ENCODE measurements around the gene CCL3.

The CCL3 gene

DNA sequence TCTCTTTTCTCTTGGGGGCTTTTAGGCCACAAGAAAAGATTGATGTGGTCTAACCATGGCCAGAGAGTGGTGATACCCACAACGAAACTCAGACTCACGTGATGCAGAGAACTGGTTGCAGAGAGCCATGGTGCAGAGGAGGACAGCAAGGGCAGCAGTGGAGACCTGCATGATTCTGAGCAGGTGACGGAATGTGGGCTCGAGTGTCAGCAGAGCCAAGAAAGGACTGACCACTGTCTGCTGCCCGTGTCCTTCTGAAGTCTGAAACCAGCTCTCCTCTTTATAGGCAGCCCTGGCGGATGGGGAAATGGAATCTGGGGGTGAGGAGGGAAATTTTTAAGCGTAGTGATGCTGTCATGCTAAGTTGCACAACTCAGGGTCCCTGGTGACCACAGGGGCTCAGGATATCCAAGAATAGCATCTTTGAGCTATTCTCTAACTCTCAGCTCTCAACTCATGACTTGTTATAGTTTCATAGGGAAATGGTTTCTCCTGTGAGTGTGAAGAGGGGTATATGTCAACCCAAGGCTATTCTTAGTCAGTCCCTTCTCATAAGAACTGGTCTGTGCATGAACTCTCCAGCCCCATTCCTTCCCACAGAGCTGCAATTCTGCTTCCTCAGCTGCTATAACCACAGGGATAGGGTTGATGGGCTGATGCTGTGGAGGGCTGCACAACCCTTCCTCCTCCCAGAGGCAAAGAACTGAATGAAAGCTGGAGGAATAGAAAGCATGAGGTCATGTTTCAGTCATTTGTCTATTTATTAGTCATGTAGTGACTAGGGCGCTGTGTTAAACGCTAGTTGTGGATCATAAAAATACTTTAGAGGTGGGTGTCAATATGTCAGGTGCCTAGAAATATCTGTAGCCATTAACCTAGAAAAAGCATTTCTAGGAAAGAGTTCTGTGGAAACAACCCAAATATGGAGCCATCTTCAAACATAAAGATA is at the start of gene CCL3:
CCL3 (minus strand) TSS at position 256 of the 949 bp plus-strand sequence; CDS start at position 171, 85 bp downstream.
- TF ChIP-seq ZFP3 (CRISPR knock-in tag; IDR thresholded peaks at IDR 0.05) = no peak
- TF ChIP-seq ZNF8 (CRISPR knock-in tag; IDR thresholded peaks at IDR 0.05) = no peak
- no peak for TF ChIP-seq POU6F1 (CRISPR knock-in tag; IDR thresholded peaks at IDR 0.05; ENCODE audit: borderline replicate concordance, low read depth)
- TF ChIP-seq GLIS3 (CRISPR knock-in tag; IDR thresholded peaks at IDR 0.05) = no peak
- TF ChIP-seq TOX (CRISPR knock-in tag; IDR thresholded peaks at IDR 0.05; ENCODE audit: borderline replicate concordance) = no peak
- no peak for TF ChIP-seq ZFP30 (CRISPR knock-in tag; IDR thresholded peaks at IDR 0.05)
- TF ChIP-seq CREB5 (CRISPR knock-in tag; IDR thresholded peaks at IDR 0.05; ENCODE audit: low read depth) = no peak
- TF ChIP-seq ESRRG (CRISPR knock-in tag; IDR thresholded peaks at IDR 0.05) = no peak
- TF ChIP-seq SNAI2 (CRISPR knock-in tag; IDR thresholded peaks at IDR 0.05) = no peak
- TF ChIP-seq, protein P1, sequence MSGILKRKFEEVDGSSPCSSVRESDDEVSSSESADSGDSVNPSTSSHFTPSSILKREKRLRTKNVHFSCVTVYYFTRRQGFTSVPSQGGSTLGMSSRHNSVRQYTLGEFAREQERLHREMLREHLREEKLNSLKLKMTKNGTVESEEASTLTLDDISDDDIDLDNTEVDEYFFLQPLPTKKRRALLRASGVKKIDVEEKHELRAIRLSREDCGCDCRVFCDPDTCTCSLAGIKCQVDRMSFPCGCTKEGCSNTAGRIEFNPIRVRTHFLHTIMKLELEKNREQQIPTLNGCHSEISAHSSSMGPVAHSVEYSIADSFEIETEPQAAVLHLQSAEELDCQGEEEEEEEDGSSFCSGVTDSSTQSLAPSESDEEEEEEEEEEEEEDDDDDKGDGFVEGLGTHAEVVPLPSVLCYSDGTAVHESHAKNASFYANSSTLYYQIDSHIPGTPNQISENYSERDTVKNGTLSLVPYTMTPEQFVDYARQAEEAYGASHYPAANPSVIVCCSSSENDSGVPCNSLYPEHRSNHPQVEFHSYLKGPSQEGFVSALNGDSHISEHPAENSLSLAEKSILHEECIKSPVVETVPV (CRISPR knock-in tag; IDR thresholded peaks at IDR 0.05) = no peak
- TF ChIP-seq OSR1 (CRISPR knock-in tag; IDR thresholded peaks at IDR 0.05) = no peak
- no peak for TF ChIP-seq RARB (CRISPR knock-in tag; IDR thresholded peaks at IDR 0.05)
- no peak for TF ChIP-seq TSHZ2 (CRISPR knock-in tag; IDR thresholded peaks at IDR 0.05)
- no peak for TF ChIP-seq PPARA (CRISPR knock-in tag; IDR thresholded peaks at IDR 0.05; ENCODE audit: borderline replicate concordance)
- TF ChIP-seq TCF4 (CRISPR knock-in tag; IDR thresholded peaks at IDR 0.05; ENCODE audit: borderline replicate concordance) = no peak
- TF ChIP-seq ZC3H10 (CRISPR knock-in tag; IDR thresholded peaks at IDR 0.05) = no peak
- TF ChIP-seq BACH2 (CRISPR knock-in tag; IDR thresholded peaks at IDR 0.05; ENCODE audit: borderline replicate concordance) = no peak
- TF ChIP-seq, protein P2, sequence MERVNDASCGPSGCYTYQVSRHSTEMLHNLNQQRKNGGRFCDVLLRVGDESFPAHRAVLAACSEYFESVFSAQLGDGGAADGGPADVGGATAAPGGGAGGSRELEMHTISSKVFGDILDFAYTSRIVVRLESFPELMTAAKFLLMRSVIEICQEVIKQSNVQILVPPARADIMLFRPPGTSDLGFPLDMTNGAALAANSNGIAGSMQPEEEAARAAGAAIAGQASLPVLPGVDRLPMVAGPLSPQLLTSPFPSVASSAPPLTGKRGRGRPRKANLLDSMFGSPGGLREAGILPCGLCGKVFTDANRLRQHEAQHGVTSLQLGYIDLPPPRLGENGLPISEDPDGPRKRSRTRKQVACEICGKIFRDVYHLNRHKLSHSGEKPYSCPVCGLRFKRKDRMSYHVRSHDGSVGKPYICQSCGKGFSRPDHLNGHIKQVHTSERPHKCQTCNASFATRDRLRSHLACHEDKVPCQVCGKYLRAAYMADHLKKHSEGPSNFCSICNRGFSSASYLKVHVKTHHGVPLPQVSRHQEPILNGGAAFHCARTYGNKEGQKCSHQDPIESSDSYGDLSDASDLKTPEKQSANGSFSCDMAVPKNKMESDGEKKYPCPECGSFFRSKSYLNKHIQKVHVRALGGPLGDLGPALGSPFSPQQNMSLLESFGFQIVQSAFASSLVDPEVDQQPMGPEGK (CRISPR knock-in tag; IDR thresholded peaks at IDR 0.05; ENCODE audit: borderline replicate concordance) = no peak
- TF ChIP-seq ARNTL (CRISPR knock-in tag; IDR thresholded peaks at IDR 0.05; ENCODE audit: borderline replicate concordance, low read depth) = no peak
- no peak for TF ChIP-seq ZNF70 (CRISPR knock-in tag; IDR thresholded peaks at IDR 0.05)
- no peak for ATAC-seq

DNA sequence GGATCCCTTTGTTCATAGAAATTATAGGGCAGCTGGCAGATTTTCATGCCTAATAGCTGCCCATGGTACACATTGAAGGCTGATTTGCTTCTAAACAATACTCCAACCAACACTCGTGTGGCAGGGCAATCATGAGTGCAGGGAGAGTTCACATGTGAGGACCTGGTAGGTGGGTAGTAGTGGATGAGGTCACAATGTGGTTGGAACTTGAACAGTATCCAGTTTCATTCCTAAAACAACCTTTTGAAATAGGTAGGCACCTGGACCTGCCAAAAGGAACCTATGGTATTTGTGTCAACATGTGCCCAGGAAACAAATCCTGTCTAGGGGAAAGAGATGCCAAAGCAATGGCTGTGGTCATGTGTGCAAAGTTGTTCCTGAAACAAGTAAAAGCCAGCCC is 46.5 kb upstream of the CCL3 start:
- no peak for TF ChIP-seq RARB (CRISPR knock-in tag; IDR thresholded peaks at IDR 0.05)
- no peak for TF ChIP-seq CREB5 (CRISPR knock-in tag; IDR thresholded peaks at IDR 0.05; ENCODE audit: low read depth)
- TF ChIP-seq ESRRG (CRISPR knock-in tag; IDR thresholded peaks at IDR 0.05) = no peak
- no peak for ATAC-seq
